ENCODE measurements around the gene IQCH.

The IQCH gene

DNA sequence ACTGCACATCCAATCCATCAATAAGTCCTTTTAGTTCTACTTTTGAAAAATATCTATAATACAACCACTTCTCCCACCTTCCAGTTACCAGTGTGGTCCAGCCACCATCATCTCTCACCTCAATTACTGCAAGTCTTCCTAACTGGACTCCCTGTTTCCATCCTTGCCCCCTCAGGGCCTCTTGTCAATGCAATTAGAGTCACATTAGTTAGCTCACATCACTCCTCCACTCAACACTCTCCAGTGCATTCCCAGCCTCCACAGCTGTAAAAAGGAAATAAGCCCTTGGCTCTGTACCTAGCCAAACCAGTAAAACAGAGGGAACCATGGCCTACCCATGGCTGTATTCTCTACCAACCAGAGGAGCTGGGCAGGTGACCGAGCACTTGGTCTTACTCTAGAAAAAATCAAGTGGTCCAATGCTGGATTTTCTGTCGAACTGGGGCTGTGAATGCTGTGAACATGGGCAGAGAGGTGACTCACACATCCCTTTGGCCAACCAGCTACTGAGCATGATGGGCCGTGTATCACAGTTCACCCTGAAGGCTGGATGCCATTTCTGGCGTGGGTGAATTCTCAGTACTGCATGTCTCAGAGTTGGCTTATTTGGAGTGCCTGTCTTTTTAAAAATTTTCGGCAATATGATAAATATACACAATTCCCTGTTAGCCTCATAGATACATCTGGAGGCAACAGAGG lies 203.9 kb downstream of the IQCH start:
- no peak for DNase-seq

DNA sequence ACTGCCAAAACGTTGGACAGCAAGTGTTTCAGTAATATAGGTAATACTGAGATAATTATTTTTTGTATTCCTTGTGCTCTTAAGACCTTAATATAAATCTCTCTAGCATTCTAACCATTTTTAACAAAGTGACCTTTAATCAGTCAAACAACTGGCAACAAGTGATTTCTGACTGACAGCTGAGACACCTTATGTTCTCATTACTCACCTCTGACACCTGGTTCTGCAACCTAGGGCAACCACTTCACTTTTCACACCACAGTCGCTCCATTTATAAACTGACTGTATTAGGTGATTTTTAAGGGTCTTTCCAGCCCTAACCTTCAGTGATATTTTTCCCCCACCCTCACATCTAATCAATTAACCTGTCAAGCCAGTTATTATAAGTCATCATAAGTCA lies 205.9 kb downstream of the IQCH start:
- DNase-seq = no peak

DNA sequence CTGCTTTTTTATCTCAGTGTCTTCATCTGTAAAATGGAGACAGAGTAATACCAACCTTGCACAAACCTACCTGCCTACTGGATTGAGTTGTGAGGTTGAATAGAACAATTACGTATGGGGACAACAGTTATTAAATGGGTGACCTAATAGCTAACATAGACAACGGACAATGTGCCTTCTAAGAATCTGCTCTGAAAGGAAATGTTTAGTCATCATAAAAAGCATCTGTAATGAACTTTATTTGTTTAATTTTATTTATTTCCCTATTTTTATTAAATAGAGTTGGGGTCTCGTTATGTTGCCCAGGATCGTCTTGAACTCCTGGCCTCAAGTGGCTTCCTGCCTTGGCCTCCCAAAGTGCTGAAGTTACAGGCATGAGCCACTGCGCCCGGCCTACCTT lies 207.1 kb downstream of the IQCH start:
- no peak for DNase-seq

DNA sequence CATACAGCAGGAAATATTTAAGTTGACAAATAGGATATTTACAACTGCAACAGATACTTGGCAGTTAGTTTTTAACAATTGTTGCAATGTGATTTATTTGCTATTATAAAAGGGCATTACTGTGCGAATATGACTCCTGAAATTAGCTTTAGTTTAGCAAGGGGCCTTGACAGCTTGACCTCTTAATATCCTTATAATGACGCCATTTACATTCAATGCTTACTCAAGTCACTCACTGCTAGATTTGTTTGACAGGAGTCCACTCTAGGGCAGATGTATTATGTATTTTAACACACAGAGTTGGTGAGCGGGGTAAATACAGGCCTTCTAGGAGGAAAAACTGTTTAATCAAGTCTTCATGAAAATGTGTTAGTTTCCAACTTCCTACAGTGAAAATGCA lies 208.3 kb downstream of the IQCH start:
- DNase-seq = no peak

DNA sequence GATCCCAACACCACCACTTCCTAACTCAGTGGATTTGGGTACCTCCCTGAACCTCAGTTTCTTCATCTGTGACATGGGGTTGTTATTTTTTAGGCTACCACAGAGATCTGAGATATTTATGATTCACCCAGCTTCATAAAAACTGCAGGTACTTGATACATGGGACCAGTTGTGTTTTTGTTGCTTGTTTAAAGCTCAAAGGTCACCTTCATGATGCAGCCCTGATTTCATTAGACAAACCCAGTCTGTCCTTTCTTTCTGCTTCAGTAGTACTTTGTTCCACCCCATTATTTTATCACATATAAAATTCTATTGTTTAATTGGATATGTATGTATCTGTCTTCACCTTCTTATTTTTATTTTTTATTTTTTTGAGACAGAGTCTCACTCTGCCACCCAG lies 208.9 kb downstream of the IQCH start:
- no peak for DNase-seq

DNA sequence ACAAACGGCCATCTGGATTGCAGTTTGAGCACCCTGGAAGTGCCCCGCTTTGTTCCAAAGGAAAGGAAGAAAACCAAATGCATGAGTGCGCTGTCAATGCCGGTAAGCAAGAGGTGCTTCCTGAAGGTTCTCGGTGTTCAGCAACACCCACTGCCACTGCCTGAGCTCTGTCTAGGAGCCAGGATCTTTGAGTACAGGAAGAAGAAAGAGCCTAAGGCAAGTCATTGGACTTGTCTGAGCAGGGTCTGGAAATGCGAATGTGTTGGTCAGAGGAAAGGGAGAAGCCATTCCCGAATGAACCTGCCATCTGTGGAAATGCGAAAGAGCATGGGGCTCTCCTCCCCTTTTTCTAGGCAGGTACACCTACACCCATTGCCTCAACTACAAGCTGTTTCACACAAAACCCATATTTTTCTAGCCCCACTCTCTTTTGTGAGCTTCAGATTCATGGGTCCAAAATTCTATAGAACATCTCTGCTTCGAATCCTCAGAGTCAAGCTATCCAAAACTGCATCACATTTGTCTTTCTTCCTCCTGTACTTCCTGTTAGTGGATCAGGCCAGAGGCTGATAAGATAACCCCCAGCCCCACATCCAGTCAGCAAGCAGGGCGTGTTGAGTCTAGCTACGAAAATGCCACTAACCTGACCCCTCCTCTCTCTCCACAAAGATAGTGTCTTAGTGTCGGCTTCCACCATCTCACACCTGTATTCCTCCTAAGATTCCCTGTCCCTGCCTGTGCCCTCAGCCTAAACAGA lies 210.8 kb downstream of the IQCH start:
- no peak for DNase-seq

DNA sequence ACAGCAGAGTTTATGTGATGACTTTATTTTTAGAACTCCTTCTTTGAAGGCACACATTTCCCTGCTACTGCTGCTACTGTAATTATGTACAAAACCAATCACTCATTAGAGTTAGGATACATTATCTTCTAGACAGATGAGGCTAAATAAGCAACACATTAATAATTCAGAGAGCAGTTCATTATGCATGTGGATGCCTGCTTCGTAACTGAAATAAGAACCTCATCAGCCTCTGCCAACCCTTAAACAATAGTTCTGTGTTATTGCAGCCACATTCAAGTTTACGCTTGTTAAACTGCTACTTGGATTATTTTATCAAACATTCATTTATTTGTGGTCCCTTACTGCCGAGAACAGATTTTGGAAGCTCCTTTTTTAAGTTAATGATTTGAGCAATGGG lies 213.8 kb downstream of the IQCH start:
- peak; percentile 91 for DNase-seq

DNA sequence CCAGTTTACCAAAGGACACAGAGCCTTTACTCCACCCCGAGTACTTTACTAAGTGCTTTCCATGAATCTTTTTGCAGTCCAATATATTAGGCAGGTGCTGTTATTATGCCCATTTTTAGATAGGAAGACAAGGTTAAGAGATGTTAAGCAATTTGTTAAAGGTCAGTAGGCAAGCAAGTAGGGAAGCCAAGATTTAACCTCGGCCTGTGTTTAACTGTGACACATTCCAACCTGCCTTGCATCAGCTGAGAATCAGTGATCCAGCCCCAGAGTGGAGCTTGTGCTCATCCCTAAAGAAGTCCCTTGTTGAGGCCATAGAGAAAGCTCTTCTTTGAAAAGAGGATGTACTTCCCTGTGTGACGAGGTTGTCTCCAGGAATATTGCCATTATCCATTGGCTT lies 215.1 kb downstream of the IQCH start:
- no peak for DNase-seq

DNA sequence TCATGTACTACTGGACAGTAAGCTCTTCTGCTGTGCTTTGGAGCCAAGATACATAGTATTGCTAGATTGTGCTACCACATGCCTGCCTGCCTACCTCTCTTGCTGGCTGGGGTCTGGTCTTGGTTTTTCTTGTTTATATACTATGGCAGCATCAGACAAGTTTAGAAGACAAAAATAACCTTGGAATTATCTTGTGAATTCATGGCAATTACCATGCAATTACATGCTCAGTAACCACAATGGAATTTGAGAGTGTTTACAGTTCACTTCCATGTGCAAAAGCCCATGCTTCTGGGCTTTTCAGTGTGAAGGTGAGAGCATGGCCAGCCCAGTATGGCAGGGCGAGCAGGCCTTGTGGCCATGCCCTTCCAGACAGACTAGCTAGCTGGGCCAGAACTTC lies 218.4 kb downstream of the IQCH start:
- no peak for DNase-seq

DNA sequence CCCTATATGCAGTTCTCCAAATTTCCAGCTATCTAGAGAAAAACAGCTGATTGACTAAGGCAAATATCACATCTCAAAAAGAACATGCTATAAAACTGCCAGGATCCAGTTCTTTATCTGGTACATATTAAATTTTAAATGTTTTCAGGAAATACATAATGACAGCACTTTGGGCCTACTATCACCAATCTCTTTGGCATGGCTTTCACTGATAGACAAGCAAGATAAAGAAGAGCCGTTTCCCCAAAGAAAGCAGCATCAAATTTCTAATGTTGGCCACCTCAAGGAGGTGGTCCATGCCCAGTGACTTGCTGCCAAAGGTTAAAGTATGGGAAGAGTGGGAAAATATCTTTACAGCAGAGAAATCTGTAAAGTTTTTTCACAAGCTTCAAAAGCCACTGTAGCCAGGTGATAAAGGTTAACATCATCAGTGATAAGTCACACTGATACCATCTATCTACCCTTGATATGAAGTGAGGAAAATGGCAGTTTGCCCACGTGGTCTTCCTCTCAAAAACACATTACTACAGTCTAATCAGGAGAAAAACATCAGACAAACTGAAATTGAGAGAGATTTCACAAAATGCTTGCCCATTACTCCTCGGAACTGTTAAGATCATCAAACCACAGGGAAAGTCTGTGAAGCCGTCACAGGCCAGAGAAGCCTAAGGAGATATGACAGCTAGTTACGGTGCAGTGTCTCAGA lies 220.0 kb downstream of the IQCH start:
- no peak for DNase-seq

DNA sequence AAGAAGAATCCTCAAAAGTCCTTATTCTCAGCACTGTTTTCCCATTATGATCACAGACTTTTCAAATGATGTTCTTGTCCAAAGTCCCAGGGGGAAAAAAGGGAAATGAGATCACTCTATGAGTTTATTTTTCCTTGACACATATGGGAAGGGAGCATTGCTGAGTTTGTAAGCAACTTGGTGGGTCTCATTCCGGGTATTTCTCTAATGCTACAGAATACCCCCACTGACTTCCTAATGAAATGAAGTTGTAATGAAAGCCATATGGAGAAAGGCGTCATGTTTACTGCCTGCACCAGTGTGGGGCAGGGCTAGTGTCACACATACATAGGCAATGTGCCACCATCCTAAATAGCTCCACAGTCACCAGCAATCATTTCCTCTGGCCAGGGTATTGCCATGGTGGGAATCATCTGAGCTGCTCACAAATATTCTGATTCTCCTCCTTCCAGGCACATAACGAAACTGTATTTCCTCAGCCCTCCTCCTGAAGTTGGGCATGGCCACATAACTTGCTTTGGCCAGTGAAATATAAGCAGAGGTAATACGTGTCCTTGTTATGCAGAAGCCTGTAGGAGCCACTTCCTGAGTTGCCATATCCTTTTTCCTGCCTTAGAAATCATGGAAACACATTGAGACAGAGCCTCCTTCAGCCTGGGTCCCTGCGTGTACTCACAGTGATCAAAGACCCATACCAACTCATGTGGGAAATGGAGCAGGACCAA lies 225.4 kb downstream of the IQCH start:
- no peak for DNase-seq

DNA sequence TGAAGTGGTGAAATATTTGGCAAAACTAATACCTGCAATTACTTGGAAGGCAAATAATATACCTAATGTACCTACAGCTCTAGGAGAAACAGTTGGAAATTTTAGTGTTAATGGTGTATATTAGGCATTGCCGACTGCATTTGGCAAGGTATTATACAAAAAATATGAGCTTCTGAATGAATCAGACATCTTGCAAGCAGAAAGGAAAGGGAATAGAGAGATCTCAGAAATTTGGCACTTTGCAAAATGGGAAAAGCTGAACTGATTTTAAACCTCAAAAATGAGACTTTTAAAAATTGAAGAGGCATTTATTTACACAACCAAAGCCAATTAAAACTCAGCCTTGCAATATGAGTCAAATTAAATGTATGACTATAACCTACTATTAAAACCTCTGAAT lies 226.2 kb downstream of the IQCH start:
- no peak for DNase-seq

DNA sequence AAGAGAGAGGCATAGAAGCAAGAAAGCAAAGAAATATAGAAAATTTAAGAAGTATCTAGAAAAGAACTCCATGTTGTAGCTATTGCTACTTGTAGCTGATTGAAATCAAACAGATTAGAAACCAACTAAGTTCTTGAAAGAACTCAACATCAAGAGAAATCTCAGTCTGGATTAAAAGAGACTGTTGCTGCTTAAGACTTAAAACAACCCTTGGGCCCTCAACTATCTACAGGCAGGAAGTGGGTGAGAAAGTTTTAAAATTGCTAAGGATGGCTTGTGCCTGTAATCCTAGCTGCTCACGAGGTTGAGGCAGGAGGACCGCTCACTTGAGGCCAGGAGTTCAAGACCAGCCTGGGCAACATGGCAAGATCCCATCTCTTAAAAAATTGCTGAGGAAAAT lies 227.1 kb downstream of the IQCH start:
- DNase-seq = no peak

DNA sequence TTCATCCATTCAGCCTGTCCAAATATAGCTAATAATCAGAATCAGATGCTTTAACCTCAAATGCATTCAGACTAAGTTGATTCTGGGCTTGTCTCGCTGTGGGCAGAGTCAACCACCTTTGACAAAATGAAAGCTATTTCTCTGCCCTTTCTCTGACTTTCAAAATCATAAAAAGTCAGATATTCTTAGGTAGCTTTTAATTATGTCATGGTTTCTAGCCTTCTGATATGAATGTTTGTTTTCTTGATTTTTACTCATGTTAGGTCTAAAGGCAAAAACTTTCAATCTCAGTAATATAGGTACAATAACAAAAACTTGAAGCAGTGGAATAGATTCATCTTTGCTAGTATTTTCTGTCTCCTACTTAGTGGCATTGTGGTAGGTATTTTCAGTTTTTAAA lies 241.0 kb downstream of the IQCH start:
- DNase-seq = no peak

DNA sequence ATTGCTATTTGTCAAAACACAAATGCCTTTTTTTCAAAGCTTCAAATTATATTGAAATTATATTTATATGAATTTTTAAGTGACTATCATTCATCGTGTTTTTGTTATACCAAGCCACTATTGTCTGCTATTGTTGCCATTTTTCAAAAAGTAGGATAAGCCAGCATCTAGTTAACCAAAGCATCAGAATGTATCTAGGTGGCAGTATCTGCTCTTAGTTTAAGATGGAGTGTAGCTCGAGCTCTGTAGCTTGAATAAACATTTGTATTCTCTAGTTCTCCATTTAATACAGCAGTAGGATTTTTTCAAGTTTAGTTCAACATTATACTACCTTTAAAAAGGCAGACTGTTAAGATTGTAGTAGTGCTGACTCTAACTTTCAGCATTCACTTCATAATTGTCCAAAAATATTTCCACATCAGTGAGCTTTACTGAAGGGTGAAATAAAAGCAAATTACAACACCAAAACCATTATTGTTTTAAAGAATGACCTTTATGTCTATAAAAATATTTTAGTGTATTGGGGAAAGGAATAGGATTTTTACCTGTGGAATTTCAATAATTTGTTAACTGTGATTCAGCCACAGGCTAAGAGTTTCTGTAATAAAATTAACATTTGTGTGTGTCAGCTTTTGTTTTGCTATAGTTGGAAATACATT lies 246.7 kb downstream of the IQCH start:
- DNase-seq = peak; percentile 59

DNA sequence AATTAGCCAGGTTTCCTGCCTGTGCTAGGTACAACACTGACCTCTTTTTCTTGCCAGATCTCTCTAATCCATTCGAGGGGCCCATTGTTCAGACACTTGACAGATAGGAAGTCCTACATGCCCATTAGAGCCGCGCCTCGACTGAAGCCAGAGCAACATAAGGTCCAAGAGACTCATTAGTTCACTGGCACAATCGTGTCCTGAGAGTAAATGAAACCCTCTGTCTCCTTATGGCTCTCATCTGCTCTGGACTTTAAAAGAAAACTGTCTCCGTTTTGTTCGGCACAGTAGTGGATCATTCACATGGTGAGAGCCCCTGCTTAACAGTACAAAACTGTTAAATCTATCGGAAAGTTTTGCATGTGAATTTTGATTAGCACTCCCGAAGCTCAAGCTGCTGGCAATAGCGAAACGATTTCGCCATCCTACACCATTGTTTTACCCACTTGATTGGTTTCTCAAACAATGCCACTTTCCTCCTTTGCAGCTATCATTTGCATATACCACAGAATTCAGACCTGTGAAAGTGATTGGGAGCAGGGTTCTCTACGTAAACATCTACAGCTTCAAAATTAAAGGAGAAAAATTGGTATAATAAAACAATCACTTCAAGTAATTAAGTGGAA lies 247.4 kb downstream of the IQCH start:
- peak; percentile 85 for DNase-seq

DNA sequence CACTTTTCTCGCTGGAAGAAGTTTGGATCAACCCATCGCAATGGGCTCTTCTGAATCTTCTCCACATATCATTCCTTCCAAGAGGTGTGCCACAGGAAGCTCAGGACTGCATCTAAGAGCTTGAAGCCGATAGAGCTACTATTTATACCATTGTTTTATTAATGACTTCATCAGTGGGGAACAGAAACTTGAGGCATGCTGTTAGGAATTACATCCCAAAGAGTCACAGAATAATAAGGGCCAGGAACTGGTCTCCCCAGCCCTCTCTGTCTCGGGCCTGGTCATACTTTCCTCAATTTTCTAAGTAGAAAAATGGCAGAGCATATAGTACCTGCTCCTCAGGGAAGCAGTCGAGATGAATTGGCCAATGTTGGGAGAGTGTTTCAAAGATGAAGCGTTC lies 249.5 kb downstream of the IQCH start:
- DNase-seq = no peak

DNA sequence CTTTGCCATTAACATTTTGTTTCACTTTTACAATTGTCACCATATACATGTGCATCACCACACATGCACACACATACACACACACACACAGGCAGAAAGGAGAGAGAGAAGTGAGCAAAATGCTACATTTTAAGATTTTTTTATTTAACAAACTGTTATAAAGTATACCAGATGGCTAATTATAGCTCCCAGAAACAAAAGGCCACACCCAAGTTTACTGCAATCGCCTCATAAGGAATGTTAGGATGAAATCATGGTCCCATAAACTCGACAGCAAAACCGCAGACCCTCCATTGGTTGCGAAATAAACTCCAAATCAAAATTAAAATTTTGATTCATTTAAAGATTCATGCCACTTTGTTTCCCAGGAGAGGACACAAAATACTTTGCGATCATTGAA lies 250.2 kb downstream of the IQCH start:
- DNase-seq = no peak

DNA sequence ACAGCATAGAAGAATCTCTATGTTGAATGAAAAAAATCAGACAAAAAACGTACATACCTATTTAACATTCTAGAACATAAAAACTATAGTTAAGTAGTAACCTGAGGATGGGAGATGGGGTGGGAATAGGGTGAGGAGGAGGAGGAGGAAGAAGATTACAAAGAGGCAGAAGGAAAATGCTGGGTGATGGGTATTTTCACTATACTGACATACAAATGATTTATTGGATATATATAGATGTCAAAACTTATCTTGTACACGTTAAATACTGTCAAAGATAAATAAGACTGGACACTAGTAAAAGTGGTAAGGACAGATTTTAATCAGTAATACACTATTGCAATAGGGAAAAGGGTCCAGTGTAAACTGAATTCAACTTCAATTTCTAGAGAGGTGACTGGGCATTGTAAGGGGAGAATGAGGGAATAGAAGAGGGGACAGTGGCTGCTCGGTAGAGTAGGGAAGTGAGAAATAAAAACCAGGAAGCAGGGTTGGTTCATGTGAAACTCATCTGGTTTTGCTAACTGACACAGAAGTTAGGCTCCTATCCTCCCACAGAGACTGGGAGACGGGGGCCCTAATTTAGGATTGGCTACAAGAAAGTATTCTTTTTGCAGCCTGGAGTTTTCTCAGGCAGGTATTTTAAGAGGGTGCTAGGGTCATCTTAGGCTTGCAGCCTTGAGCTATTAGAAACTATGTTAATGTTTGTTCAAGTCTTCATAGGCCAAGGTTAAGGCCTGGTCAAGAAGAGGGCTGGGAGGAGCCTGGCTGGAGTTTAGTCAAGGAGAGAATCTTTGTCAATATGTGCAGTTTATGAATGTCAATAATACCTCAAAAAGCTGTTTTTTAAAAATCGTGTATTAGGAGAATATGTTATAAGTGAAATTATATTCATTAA lies 251.3 kb downstream of the IQCH start:
- DNase-seq = no peak

DNA sequence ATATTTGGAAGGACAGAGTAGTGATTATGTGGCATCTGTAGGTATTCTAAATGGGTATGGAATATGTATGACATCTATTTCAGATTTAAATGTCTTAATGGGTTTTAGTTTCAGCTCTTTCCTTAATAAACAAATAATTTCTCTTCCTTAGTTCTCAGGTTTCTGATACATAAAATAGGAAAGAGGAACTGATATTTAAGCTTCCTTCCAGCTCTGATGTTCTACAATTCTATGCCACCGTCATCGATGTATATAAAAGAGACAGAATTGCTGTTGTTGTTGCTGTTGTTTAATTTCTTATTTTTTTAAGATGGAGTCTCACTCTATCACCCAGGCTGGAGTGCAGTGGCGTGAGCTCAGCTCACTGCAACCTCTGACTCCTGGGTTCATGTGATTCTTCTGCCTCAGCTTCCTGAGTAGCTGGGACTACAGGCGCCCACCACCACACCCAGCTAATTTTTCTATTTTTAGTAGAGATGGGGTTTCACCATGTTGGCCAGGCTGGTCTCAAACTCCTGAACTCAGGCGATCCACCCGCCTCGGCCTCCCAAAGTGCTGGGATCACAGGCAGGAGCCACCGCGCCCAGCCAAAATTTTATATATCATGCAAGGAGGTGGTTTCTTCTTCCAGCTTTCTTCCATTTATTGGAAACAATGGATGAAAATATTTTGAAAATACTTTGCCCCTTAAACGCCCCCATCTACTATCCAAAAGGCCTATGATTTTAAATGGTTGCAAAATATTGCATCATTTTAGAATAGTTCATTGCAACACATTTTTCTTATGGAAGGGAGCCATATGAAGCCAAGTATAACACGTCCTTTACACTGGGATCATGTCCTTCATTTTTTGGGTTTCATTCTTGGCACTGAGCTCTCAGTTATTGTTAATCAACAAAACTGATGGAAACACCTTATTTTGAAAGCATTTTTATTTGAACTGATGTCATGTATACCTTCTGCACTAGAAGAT lies 252.5 kb downstream of the IQCH start:
- no peak for DNase-seq

All from NCI-H1105 treated with DMSO at 0.1 percent for 48 hours (cell line).